Astrocyte (in vitro differentiated cells and primary cell): ENCODE measurements around the gene CCL26. TPM values are rescaled to one million over a fixed set of nuclear protein-coding genes. Genes with fewer than 3 reads are reported as not detected.
"Not testable (repeated sequence)": the region's sequence is repeated elsewhere in the genome, so short reads cannot be mapped to it uniquely, and the experiment has no call there.

Experiments used
- DNase-seq: peaks from one replicate; pipeline ENCODE4 v3.0.0-alpha.2; 2010; ENCODE audit warnings: low read depth
- FAIRE-seq: peaks from 2 replicates; lab custom pipeline; 2011; peaks lifted over from hg19 to GRCh38; lab: Jason Lieb, UNC
- H2AFZ ChIP-seq: 2 replicates; pipeline ENCODE4 v1.6.0; 2012; ENCODE audit warnings: low read depth, low read length, inconsistent platforms
- H3K27ac ChIP-seq: 2 replicates; pipeline ENCODE4 v1.5.1; 2011; ENCODE audit warnings: low read depth, low read length, inconsistent platforms
- H3K27me3 ChIP-seq: 2 replicates; pipeline ENCODE4 v1.6.0; 2011; ENCODE audit warnings: low read length, inconsistent platforms; ENCODE audit not compliant: insufficient read depth
- H3K36me3 ChIP-seq: 2 replicates; pipeline ENCODE4 v1.5.1; 2011; ENCODE audit warnings: low read length, inconsistent platforms; ENCODE audit not compliant: insufficient read depth
- H3K4me1 ChIP-seq: 2 replicates; pipeline ENCODE4 v1.5.1; 2011; ENCODE audit warnings: low read length, inconsistent platforms; ENCODE audit not compliant: insufficient read depth
- H3K4me2 ChIP-seq: 2 replicates; pipeline ENCODE4 v1.6.0; 2012; ENCODE audit warnings: low read length, inconsistent platforms
- H3K4me3 ChIP-seq: 2 replicates; pipeline ENCODE4 v1.5.1; 2011; ENCODE audit warnings: low read depth, mild to moderate bottlenecking, low read length, inconsistent platforms; ENCODE audit not compliant: insufficient read depth
- H3K79me2 ChIP-seq: 2 replicates; pipeline ENCODE4 v1.6.0; 2012; ENCODE audit warnings: mild to moderate bottlenecking, low read length, inconsistent platforms; ENCODE audit not compliant: insufficient read depth
- H3K9ac ChIP-seq: 2 replicates; pipeline ENCODE4 v1.6.0; 2012; ENCODE audit warnings: mild to moderate bottlenecking, low read length, inconsistent platforms
- H3K9me3 ChIP-seq: 2 replicates; pipeline ENCODE4 v1.5.1; 2012; ENCODE audit warnings: low read depth, mild to moderate bottlenecking, low read length, inconsistent platforms; ENCODE audit not compliant: insufficient read depth
- H4K20me1 ChIP-seq: 2 replicates; pipeline ENCODE4 v1.6.0; 2012; ENCODE audit warnings: low read length, inconsistent platforms; ENCODE audit not compliant: insufficient read depth
- H3K27ac Mint-ChIP-seq: one replicate; pipeline ENCODE4 v1.8.0; 2021; ENCODE audit warnings: mild to moderate bottlenecking, mixed read lengths; ENCODE audit not compliant: unreplicated experiment
- H3K27me3 Mint-ChIP-seq: one replicate; pipeline ENCODE4 v1.8.0; 2021; ENCODE audit warnings: low read depth, mixed read lengths; ENCODE audit not compliant: unreplicated experiment
- H3K36me3 Mint-ChIP-seq: one replicate; pipeline ENCODE4 v1.8.0; 2021; ENCODE audit warnings: low read depth, mixed read lengths; ENCODE audit not compliant: unreplicated experiment
- H3K4me1 Mint-ChIP-seq: one replicate; pipeline ENCODE4 v1.8.0; 2021; ENCODE audit warnings: low read depth, mixed read lengths; ENCODE audit not compliant: unreplicated experiment
- H3K4me3 Mint-ChIP-seq: one replicate; pipeline ENCODE4 v1.8.0; 2021; ENCODE audit warnings: mild to moderate bottlenecking, moderate library complexity, mixed read lengths; ENCODE audit not compliant: unreplicated experiment
- H3K9me3 Mint-ChIP-seq: one replicate; pipeline ENCODE4 v1.8.0; 2021; ENCODE audit warnings: mild to moderate bottlenecking, mixed read lengths; ENCODE audit not compliant: unreplicated experiment
- CTCF ChIP-seq: IDR thresholded peaks from 2 replicates; pipeline ENCODE4 v1.5.1; 2011; ENCODE audit warnings: low read depth, mild to moderate bottlenecking, inconsistent platforms, low read length, moderate library complexity; ENCODE audit not compliant: insufficient read depth
- EZH2 ChIP-seq: IDR thresholded peaks from 2 replicates; pipeline ENCODE4 v1.6.1; 2012; ENCODE audit warnings: mild to moderate bottlenecking, low read length, inconsistent platforms; ENCODE audit not compliant: insufficient read depth
- total RNA-seq: library from RNA; stranded (reverse); gene quantifications from 2 replicates; pipeline ENCODE4 v1.2.1, GENCODE V29; 2021

Gene CCL26
- total RNA-seq, 1 donor from 2014 or later: not detected

GRCh38 chr7:75789361-75789924 is 17.4 kb upstream of the CCL26 start:
- Histone ChIP-seq H2AFZ (no peak overlapping the region), H3K9ac (no peak overlapping the region), H3K4me3 (no peak overlapping the region), H3K9me3 (no peaks in the 10 kb centered on the region), H3K36me3 (no peaks in the 10 kb centered on the region), H3K27ac (no peak overlapping the region), H4K20me1 (no peaks in the 10 kb centered on the region), H3K4me2 (no peak overlapping the region), H3K4me1 (peaks cover 7% of the 10 kb centered on the region), H3K27me3 (peaks cover under 1% of the 10 kb centered on the region), H3K79me2 (no peaks in the 10 kb centered on the region)
- H3K4me1 Mint-ChIP-seq: peaks cover 3% of the 10 kb centered on the region
- FAIRE-seq: no peak
- no peaks in the 10 kb centered on the region for H3K36me3 Mint-ChIP-seq
- DNase-seq: no peak
- H3K27me3 Mint-ChIP-seq: peaks cover 2% of the 10 kb centered on the region
- H3K4me3 Mint-ChIP-seq: no peak overlapping the region
- no peaks in the 10 kb centered on the region for H3K9me3 Mint-ChIP-seq
- no peak overlapping the region for H3K27ac Mint-ChIP-seq
- TF ChIP-seq CTCF (no peak), EZH2 (no peak)

GRCh38 chr7:75788154-75788847 is 16.3 kb upstream of the CCL26 start:
- H3K9me3 Mint-ChIP-seq, H3K36me3 ChIP-seq, H3K27ac Mint-ChIP-seq, FAIRE-seq, H3K4me3 Mint-ChIP-seq, H3K79me2 ChIP-seq, H3K4me2 ChIP-seq, H4K20me1 ChIP-seq, H3K36me3 Mint-ChIP-seq, H3K27me3 Mint-ChIP-seq, DNase-seq, H2AFZ ChIP-seq, H3K27ac ChIP-seq, H3K4me1 Mint-ChIP-seq, H3K4me1 ChIP-seq, H3K27me3 ChIP-seq, H3K4me3 ChIP-seq, H3K9me3 ChIP-seq, H3K9ac ChIP-seq: not testable (repeated sequence)

- not testable (repeated sequence) for H3K27me3 ChIP-seq, H3K36me3 Mint-ChIP-seq, H2AFZ ChIP-seq, H4K20me1 ChIP-seq, H3K27ac ChIP-seq, H3K9ac ChIP-seq, H3K9me3 Mint-ChIP-seq, H3K4me3 Mint-ChIP-seq, H3K4me1 Mint-ChIP-seq, H3K27ac Mint-ChIP-seq, H3K4me1 ChIP-seq, H3K79me2 ChIP-seq, H3K9me3 ChIP-seq, DNase-seq, H3K4me3 ChIP-seq, H3K36me3 ChIP-seq, FAIRE-seq, H3K4me2 ChIP-seq
- peaks cover 29% of the 10 kb centered on the region for H3K27me3 Mint-ChIP-seq
These were observed 11.0 kb upstream of the CCL26 start for GRCh38 chr7:75783058-75783457.

GRCh38 chr7:75780647-75781273 is 8.7 kb upstream of the CCL26 start:
- not testable (repeated sequence) for H2AFZ ChIP-seq, H3K4me3 ChIP-seq, FAIRE-seq, H3K9ac ChIP-seq, DNase-seq, H3K27ac ChIP-seq, H3K4me1 ChIP-seq, H3K36me3 ChIP-seq, H3K4me2 ChIP-seq, H3K4me1 Mint-ChIP-seq, H3K27me3 ChIP-seq, H3K36me3 Mint-ChIP-seq, H3K79me2 ChIP-seq, H4K20me1 ChIP-seq, H3K27ac Mint-ChIP-seq, H3K4me3 Mint-ChIP-seq, H3K9me3 ChIP-seq, H3K9me3 Mint-ChIP-seq
- H3K27me3 Mint-ChIP-seq: peaks cover 29% of the 10 kb centered on the region

- H3K27ac Mint-ChIP-seq, H3K36me3 ChIP-seq, H3K79me2 ChIP-seq, H3K9ac ChIP-seq, H3K4me1 ChIP-seq, H3K27ac ChIP-seq, H3K4me3 ChIP-seq, H3K4me1 Mint-ChIP-seq, H3K9me3 ChIP-seq, H3K27me3 ChIP-seq, H3K9me3 Mint-ChIP-seq, H4K20me1 ChIP-seq, H3K36me3 Mint-ChIP-seq, FAIRE-seq, H2AFZ ChIP-seq: not testable (repeated sequence)
- Mint-ChIP-seq H3K4me3 (peak overlapping the region; percentile 35), H3K27me3 (peaks cover 32% of the 10 kb centered on the region)
- H3K4me2 ChIP-seq: peak overlapping the region; percentile 58
- peak; percentile 66 for DNase-seq
These were observed 7.5 kb upstream of the CCL26 start for GRCh38 chr7:75779516-75779915.
